Left renal cortex interstitium (tissue), 4 donors: ENCODE measurements around the gene MAP2K5. TPM values are rescaled to one million over a fixed set of nuclear protein-coding genes. Genes with fewer than 3 reads are reported as not detected.
"Not testable (repeated sequence)": the region's sequence is repeated elsewhere in the genome, so short reads cannot be mapped to it uniquely, and the experiment has no call there.

Source experiments
- DNase-seq, 4 donors: peaks; one replicate each; pipeline ENCODE4 v3.0.0-alpha.2; 2013; ENCODE audit warnings: low read depth in 4 of 4, low spot score in 2 of 4, missing footprints in 1 of 4
- polyA plus RNA-seq, 4 donors: library from polyadenylated mRNA; unstranded; fragments of 120-200 nt; gene quantifications; one replicate each; pipeline ENCODE4 v1.2.1, GENCODE V29; 2013; ENCODE audit not compliant: insufficient read length in 4 of 4

The MAP2K5 gene
- polyA plus RNA-seq, 4 donors: 18.0 to 22.6 (median 20.6) TPM

- no peak for DNase-seq
These were observed 104.3 kb downstream of the MAP2K5 start for GRCh38 chr15:67646847-67647246.

DNA sequence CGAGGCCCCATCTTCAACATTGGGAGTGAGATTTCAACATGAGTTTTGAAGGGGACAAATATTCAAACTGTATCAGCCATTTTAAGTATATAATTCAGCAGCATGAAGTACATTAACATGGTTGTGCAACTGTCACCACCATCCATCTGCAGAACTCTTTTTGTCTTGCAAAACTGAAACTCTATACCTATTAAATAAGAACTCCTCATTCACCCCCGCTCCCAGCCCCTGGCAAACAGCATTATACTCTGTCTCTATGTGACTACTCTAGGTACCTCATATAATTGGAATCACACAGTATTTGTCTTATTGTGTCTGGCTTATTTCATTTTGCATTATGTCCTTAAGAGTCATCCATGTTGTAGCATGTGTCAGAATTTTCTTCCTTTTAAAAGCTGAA is 110.1 kb downstream of the MAP2K5 start:
- DNase-seq: no peak

- DNase-seq: no peak
These were observed 117.9 kb downstream of the MAP2K5 start for GRCh38 chr15:67660446-67660845.

DNA sequence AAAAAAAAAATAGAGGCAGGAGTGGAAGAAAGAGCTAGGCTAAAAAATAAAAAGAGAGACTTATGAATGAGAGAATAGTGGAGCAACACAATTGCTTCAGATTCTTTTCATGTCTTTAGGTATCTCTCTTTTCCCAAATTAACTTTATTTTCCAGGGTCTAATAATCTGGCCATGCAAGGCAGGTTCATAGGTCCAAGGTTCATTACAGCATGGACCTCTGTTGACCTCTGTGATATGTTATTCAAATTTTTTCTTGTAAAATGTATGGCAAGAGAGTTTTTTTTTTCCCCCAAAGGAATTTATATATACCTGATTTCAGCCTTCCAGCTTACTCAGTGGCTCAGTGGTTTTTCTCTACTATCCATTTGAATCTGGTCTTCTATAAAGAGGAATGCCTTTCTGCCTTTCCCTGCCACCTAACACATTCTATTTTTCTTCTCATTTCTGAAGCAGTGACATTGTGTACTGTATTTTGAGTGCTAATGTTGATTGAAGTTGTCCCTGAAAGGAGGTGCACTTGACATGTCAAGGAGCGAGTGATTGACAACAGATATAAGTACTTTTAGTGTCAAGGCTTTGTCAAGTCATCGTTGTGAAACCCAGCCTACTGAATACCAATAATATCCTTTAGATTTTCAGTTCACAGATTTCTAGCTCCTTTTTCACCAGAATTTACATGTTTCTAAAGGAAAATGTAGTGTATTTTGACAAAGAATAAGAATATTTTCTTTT is 118.5 kb downstream of the MAP2K5 start:
- DNase-seq: no peak

DNA sequence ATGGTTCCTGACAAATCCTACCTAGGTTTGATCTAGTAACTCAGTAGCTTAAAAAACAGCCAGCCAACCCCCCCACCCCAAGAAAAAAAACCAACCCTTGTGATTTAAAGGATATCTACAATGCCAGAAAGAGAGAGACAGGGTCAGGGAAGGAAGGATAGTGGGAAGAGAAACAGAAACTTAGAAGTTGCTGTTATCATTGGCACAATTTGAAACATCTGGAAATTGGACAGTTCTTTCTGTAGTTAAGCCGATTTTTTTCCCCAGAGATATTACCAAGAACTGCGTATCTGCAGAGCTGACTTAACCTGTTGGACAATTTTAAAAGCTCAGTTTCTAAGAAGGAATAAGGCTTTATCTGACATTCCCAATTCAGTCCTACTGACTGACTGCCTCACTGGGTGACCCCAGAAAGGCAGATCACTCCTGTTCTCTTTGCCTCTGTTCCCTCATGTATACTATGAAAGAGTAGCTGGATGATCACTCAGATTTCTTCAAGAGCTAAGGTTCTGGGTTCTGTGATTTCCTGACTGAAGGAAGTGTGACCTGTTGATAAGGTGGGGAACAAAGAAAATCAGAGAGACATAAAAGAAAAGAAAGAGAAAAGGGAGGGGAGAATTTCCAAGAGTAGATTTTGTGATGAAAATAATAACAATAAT is 128.3 kb downstream of the MAP2K5 start:
- DNase-seq: no peak

DNA sequence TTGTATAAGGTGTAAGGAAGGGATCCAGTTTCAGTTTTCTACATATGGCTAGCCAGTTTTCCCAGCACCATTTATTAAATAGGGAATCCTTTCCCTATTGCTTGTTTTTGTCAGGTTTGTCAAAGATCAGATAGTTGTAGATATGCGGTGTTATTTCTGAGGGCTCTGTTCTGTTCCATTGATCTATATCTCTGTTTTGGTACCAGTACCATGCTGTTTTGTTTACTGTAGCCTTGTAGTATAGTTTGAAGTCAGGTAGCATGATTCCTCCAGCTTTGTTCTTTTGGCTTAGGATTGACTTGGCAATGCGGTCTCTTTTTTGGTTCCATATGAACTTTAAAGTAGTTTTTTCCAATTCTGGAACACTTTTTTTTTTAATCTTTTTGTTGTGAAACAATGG is 130.3 kb downstream of the MAP2K5 start:
- not testable (repeated sequence) for DNase-seq

DNA sequence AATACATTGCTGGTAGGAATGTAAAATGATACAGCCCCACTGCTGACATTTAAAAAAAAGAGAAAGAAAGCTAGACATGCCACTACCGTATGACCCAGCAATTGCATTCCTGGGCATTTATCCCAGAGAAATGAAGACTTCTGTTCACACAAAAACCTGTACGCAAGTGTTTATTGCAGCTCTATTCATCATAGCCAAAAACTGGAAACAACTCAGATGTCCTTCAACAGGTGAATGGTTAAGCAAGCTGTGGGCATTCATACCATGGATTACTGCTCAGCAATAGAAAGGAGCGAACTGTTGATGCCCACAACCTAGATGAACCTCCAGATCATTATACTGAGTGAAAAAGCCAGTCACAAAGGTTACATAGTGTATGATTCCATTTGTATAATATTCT is 132.5 kb downstream of the MAP2K5 start:
- no peak for DNase-seq

- no peak for DNase-seq
These were observed 135.6 kb downstream of the MAP2K5 start for GRCh38 chr15:67678089-67678488.

- DNase-seq: no peak
These were observed 136.5 kb downstream of the MAP2K5 start for GRCh38 chr15:67678993-67679392.

DNA sequence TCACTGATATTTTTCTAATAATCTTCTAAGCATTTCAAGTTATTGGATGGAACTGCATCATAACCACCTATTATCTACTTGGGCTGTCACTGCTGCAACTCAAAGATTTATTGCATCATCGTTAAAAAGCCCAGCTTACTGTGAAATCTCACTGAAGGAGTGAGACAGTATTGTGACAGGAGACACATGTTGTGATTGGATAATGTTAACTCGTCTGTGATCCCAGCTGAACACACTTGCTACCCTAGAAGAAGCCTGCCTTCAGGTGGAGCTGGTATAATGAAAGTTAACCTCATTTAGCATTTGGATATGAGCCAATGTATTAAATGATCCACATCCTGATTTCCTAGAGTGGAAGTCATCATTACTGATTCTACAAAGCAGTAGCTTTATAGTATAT is 138.1 kb downstream of the MAP2K5 start:
- DNase-seq: no peak

GRCh38 chr15:67685008-67685599 is 142.6 kb downstream of the MAP2K5 start:
- DNase-seq: peak in 2 of 4 donors; percentile 15 to 39

- DNase-seq: no peak
These were observed 143.2 kb downstream of the MAP2K5 start for GRCh38 chr15:67685716-67686115.

DNA sequence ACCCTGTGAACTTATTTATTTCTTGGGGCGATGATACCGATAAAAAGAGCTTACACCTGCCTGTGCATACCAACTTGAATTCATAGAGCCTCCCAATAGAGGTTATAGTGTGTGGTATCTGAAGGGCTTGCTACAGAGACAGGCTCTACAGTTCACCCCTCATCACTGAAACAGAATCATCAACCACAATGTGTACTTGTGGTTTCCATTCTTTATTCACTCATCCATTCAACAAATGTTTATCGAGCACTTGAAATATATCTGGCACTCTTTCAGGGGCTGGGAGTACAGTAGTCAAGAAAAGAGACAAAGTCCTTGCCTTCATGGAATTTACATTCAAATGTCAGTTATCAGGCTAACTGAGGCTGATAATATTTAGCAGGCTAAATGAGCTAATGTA is 148.4 kb downstream of the MAP2K5 start:
- no peak for DNase-seq

DNA sequence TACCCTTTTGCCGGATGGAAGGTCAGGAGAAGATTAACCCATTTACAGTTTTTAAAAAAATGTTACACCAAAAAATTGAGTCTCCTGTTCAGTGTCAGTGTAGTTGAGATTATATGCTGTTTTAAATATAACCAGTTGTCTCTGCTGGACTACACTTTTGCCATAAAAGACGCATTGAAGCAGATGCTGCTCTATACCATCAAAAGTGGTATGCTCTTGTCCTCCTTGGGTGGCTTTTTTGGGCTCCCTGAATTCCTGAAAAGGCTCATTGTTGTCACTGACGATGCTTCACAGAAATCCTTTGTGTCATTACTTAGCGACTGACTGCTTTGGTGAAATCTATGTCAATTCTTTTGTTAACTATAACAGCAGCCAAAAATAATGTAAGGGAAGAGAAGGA is 148.9 kb downstream of the MAP2K5 start:
- DNase-seq: no peak

DNA sequence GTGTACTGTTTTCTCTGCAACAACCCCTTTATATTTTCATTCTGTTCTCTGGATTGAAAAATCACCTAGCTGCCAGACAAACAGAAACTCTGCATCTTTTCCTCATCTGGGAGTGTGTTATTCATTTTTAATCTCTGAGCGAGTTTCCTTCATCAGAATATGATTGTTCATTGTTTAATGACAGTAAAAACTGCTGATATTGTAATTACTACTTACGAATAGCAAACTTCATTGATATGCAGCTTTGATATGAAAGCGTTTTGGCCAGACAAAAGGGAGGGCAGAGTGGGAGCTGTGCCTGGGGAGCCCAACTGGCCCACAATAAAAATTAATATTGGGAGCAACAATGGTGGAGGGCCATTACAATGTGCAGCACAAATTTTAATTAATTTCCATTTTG is 150.1 kb downstream of the MAP2K5 start:
- no peak for DNase-seq

DNA sequence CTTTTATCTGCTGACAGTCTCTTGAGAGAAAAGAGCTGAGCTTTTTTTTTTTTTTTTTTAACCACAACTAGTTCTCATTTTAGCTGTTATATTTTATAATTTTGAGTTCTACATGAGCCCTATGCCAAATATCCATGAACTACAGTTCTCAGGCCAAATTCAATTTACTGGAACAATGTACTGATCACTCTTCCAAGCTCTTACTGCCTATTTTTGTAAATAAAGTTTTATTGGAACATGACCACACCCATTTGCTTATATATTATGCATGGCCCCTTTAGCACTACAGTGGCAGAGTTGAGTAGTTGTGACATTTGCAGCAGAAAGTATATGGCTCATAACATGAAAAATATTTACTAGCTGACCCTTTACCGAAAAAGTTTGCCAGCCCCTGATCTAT is 153.6 kb downstream of the MAP2K5 start:
- no peak for DNase-seq

DNA sequence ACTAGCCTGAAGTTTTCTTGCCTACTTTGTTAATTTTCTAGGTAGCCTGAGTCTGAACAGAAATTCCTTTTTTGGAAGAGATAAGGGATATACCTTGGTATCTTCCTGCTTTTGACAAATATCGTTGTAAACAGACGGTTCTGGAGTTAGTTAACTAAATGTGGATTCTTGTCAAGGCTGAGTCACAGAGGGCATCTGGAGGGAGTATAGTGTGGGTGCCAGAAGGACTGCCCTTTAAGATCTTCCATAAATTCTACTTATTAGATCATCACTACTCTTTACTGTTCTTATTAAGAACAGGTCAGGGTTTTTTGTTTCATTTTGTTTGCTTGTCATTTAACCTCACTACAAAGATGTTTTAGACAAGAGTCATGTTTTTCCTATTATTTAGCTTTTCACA is 157.5 kb downstream of the MAP2K5 start:
- no peak for DNase-seq

GRCh38 chr15:67701669-67702068 is 159.2 kb downstream of the MAP2K5 start:
- DNase-seq: no peak

- no peak for DNase-seq
These were observed 165.2 kb downstream of the MAP2K5 start for GRCh38 chr15:67707520-67708283.

DNA sequence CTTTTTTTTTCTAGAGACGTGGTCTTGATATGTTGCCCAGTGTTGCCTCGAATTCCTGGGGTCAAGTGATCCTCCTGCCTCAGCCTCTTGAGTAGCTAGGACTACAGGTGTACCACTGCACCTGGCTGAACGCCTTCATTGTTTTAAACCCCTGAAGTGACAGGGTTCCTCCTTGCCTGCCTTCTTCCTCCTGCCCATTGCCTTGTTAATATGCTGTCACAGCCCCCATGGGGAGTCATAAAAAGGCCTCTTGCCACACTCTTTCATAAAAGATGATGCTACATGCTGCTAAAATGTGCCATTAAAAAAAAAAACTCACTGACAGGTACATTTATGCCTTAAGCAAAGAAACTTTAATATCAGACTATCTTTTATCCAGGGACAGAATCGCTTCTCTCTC is 166.0 kb downstream of the MAP2K5 start:
- DNase-seq: no peak

DNA sequence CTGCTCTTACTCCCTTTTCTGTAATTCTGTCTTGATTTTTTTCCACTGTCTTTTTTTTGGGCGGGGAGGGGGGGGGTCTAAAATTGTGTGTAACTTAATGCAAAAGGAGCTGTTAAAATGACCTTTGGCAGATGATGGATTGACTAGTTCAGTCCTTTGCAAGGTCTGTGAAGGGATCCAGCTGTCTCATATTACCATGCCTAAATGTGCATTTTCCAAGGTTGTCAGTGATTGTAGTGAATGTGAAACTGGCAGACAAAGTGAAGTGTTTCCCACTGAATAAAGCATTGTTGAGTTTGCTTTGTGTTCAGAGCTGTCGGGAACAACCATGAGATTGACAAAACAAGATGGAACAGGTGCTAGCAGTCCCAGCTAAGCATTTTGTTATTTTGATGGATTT is 172.7 kb downstream of the MAP2K5 start:
- no peak for DNase-seq
